ENCODE measurements around the gene HNRNPL. TPM values are rescaled to one million over a fixed set of nuclear protein-coding genes. Genes with fewer than 3 reads are reported as not detected.

HNRNPL gene
- total RNA-seq = 215 and 236 TPM in 2 replicates

GRCh38 chr19:38849860-38850435 is at the start of gene HNRNPL:
Gene HNRNPL, minus strand, starts transcription at chr19:38849986. Its CDS starts 20 bp downstream, at chr19:38849966.

GRCh38 chr19:38877781-38878574 is 28.2 kb upstream of the HNRNPL start, which contains the start of gene RINL:
Gene RINL, minus strand, starts transcription at chr19:38878275. Its CDS starts 1,533 bp downstream, at chr19:38876742.

GRCh38 chr19:38812841-38813320 is 36.9 kb downstream of the HNRNPL start, which contains the start of gene LGALS4:
Gene LGALS4, minus strand, starts transcription at chr19:38812945. Its CDS starts 59 bp downstream, at chr19:38812886.

GRCh38 chr19:38788478-38789243 is 61.1 kb downstream of the HNRNPL start, which contains the start of gene LGALS7B:
Gene LGALS7B, plus strand, starts transcription at chr19:38789200. Its CDS starts 27 bp downstream, at chr19:38789227.

Other genes starting within 250 kb of the HNRNPL start
- gene MAP4K1, start 232.0 kb downstream of the HNRNPL start, total RNA-seq = 0.31 TPM in 1 of 2 replicates, not detected in the other
- 288 and 303 TPM in 2 replicates for gene EIF3K, start 230.8 kb downstream of the HNRNPL start, total RNA-seq
- gene ACTN4, start 202.3 kb downstream of the HNRNPL start, total RNA-seq = 256 and 342 TPM in 2 replicates
- gene CAPN12, start 105.5 kb downstream of the HNRNPL start, total RNA-seq = not detected in 2 replicates
- 0.50 TPM in 1 of 2 replicates, not detected in the other for gene LGALS7, start 76.5 kb downstream of the HNRNPL start, total RNA-seq
- gene LGALS7B, start 60.8 kb downstream of the HNRNPL start, total RNA-seq = not detected in 2 replicates
- not detected in 2 replicates for gene LGALS4, start 37.0 kb downstream of the HNRNPL start, total RNA-seq
- gene ECH1, start 18.2 kb downstream of the HNRNPL start, total RNA-seq = 9.8 and 10.0 TPM in 2 replicates
- gene RINL, start 28.3 kb upstream of the HNRNPL start, total RNA-seq = 0.66 and 0.68 TPM in 2 replicates
- 40.4 and 50.4 TPM in 2 replicates for gene SIRT2, start 49.6 kb upstream of the HNRNPL start, total RNA-seq
- 8.0 and 13.3 TPM in 2 replicates for gene NFKBIB, start 50.0 kb upstream of the HNRNPL start, total RNA-seq
- not detected in 2 replicates for gene CCER2, start 62.2 kb upstream of the HNRNPL start, total RNA-seq
- 7.8 and 8.2 TPM in 2 replicates for gene SARS2, start 80.8 kb upstream of the HNRNPL start, total RNA-seq
- 21.0 and 33.7 TPM in 2 replicates for gene MRPS12, start 81.0 kb upstream of the HNRNPL start, total RNA-seq
- 11.0 and 15.3 TPM in 2 replicates for gene FBXO17, start 125.8 kb upstream of the HNRNPL start, total RNA-seq
- 1.2 and 1.8 TPM in 2 replicates for gene FBXO27, start 182.6 kb upstream of the HNRNPL start, total RNA-seq
- 0.12 TPM in 1 of 2 replicates, not detected in the other for gene ACP7, start 234.4 kb upstream of the HNRNPL start, total RNA-seq

All from aortic smooth muscle cell (primary cell).